ENCODE results near the gene SLC13A4. TPM values are rescaled to one million over a fixed set of nuclear protein-coding genes. Genes with fewer than 3 reads are reported as not detected.

SLC13A4 gene
- total RNA-seq, 1 experiment from 2014 or later = not detected

DNA sequence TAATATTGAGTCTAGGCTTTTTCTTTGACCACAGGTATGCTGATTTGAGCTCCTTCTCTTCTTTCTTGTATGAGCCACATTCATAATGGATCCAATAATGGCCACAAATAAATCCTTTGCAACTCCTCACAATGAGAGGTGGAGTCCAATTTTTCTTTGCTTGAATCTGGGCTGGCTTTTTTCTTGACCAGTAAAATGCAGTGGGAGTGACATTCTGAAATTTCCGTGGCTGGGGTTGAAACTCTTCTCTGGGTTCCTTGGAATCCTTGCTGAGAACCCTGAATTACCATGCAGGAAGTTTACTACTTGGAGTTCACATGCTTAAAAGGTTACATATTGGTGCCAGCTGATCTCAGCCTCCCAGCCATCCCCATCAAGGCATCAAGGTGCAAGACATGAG, 43.1 kb upstream of the SLC13A4 start:
- ChIA-PET CTCF (no interaction called here), POLR2A (no interaction called here)
- Histone ChIP-seq H3K27me3 (ENCODE audit: control insufficient read depth, insufficient read depth, low read length) (peaks cover 9% of the 10 kb centered on the region; the same call in 1 of the 2 replicates), H3K4me3 (ENCODE audit: low read depth in 2 of 2, low read length in 2 of 2) (no peak overlapping the region), H3K36me3 (ENCODE audit: control insufficient read depth, insufficient read depth, low read length) (no peaks in the 10 kb centered on the region), H3K4me1 (ENCODE audit: control insufficient read depth, insufficient read depth, low read length) (no peaks in the 10 kb centered on the region), H3K27ac (ENCODE audit: low read length) (no peak overlapping the region), H3K9me3 (ENCODE audit: control insufficient read depth, insufficient read depth, low read depth, low read length) (no peaks in the 10 kb centered on the region)
- ATAC-seq (no peak), DNase-seq (ENCODE audit: low read depth, low spot score) (no peak)
- intact Hi-C loops (cut with micrococcal nuclease; ENCODE audit: unreplicated experiment) (no loop called here), in situ Hi-C loops (cut with HindIII; ENCODE audit: low pct_unique_long_range_greater_than_20kb, low sequenced_read_pairs) (no loop called here)
- TF ChIP-seq REST (IDR thresholded peaks at IDR 0.05; ENCODE audit: insufficient read depth in 1 of 2, low read depth in 2 of 2, low read length in 1 of 2) = no peak
- TF ChIP-seq, protein P1, sequence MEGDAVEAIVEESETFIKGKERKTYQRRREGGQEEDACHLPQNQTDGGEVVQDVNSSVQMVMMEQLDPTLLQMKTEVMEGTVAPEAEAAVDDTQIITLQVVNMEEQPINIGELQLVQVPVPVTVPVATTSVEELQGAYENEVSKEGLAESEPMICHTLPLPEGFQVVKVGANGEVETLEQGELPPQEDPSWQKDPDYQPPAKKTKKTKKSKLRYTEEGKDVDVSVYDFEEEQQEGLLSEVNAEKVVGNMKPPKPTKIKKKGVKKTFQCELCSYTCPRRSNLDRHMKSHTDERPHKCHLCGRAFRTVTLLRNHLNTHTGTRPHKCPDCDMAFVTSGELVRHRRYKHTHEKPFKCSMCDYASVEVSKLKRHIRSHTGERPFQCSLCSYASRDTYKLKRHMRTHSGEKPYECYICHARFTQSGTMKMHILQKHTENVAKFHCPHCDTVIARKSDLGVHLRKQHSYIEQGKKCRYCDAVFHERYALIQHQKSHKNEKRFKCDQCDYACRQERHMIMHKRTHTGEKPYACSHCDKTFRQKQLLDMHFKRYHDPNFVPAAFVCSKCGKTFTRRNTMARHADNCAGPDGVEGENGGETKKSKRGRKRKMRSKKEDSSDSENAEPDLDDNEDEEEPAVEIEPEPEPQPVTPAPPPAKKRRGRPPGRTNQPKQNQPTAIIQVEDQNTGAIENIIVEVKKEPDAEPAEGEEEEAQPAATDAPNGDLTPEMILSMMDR (IDR thresholded peaks at IDR 0.05) = no peak
- TF ChIP-seq SIN3A (IDR thresholded peaks at IDR 0.05; ENCODE audit: borderline replicate concordance, insufficient read depth, low read depth, low read length) = no peak
- TF ChIP-seq POLR2AphosphoS5 (IDR thresholded peaks at IDR 0.05; ENCODE audit: low read depth, low read length) = no peak
- TF ChIP-seq TCF7L2 (IDR thresholded peaks at IDR 0.05; ENCODE audit: low read depth, low read length) = no peak
- no TSS peak for BruUV-seq (replicated peaks)

- H3K9me3 ChIP-seq (ENCODE audit: control insufficient read depth, insufficient read depth, low read depth, low read length) = no peaks in the 10 kb centered on the region
- POLR2A ChIA-PET = no interaction called here
- ATAC-seq = no peak
- H3K27ac ChIP-seq (ENCODE audit: low read length) = no peak overlapping the region
- BruUV-seq (replicated peaks) = no TSS peak
- no peaks in the 10 kb centered on the region for H3K36me3 ChIP-seq (ENCODE audit: control insufficient read depth, insufficient read depth, low read length)
- peaks cover 9% of the 10 kb centered on the region; the same call in 1 of the 2 replicates for H3K27me3 ChIP-seq (ENCODE audit: control insufficient read depth, insufficient read depth, low read length)
- in situ Hi-C loops (cut with HindIII; ENCODE audit: low pct_unique_long_range_greater_than_20kb, low sequenced_read_pairs) = no loop called here
- intact Hi-C loops (cut with micrococcal nuclease; ENCODE audit: unreplicated experiment) = no loop called here
- no peak overlapping the region for H3K4me3 ChIP-seq (ENCODE audit: low read depth in 2 of 2, low read length in 2 of 2)
- CTCF ChIA-PET = interaction anchor here (0.6 kb wide), 1 partner anchor 33 kb away, joined by 6 read pairs; no protein-coding TSS in a partner anchor
- DNase-seq (ENCODE audit: low read depth, low spot score) = no peak
- no peaks in the 10 kb centered on the region for H3K4me1 ChIP-seq (ENCODE audit: control insufficient read depth, insufficient read depth, low read length)
- TF ChIP-seq SIN3A (IDR thresholded peaks at IDR 0.05; ENCODE audit: borderline replicate concordance, insufficient read depth, low read depth, low read length) = no peak
- TF ChIP-seq POLR2AphosphoS5 (IDR thresholded peaks at IDR 0.05; ENCODE audit: low read depth, low read length) = no peak
- no peak for TF ChIP-seq REST (IDR thresholded peaks at IDR 0.05; ENCODE audit: insufficient read depth in 1 of 2, low read depth in 2 of 2, low read length in 1 of 2)
- TF ChIP-seq, protein P1 (IDR thresholded peaks at IDR 0.05) = no peak
- TF ChIP-seq TCF7L2 (IDR thresholded peaks at IDR 0.05; ENCODE audit: low read depth, low read length) = no peak
These were observed 42.2 kb upstream of the SLC13A4 start for GRCh38 chr7:135770139-135770710.
